ENCODE results near the gene SEPTIN5. TPM values are rescaled to one million over a fixed set of nuclear protein-coding genes. Genes with fewer than 3 reads are reported as not detected.

SEPTIN5 gene
- total and polyA plus RNA-seq, 2 experiments from 2014 or later = 4.3 to 17.2 TPM

GRCh38 chr22:19744350-19745006, 30.2 kb downstream of the SEPTIN5 start (continued):
- no peak for TF ChIP-seq CREB1 (CRISPR knock-in tag; IDR thresholded peaks at IDR 0.05; ENCODE audit: low read depth)

DNA sequence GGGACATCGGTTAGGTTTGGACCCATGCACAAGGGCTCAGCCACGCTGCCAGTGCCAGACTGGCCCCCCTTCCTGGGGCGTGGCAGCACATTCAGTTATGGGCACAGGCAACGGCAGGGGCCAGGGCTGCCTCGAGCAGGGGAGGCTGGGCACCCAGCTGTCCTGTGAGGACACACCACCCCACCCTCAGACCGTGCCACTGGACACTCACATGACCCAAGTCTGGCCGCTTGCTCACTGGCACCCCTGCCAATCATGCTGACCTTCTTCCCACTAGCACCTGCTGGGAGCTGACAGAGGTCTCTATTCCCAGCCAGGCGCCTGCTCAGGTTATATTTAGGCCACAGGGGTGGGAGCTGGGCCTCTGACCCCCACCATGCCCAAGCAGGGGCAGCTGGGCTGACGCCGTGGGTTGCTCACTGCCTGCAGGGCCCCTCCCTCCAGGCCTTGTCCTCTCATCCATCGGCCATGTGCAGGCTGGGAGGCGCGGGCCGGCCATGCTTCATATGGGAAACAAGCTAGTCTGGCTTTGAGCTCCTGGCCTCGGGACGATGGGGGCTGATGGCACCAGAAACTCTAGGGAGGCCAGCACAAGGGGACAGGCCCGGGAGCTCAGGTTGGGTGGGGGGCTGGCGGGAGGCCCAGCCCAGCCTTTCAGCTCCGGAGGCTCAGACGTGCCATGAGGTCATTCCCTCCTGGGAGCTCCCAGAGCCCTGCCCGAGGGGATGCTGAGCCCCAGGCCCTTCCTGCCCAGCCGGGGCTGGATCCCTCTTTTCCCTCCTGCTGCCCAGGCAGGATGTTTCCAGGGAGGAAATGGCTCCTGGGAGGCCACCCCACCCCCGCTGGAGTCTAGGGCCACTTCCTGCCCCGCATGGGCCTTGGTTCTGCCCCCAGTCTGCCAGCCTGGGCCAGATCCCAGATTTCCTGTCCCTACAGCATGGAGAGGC, 31.1 kb downstream of the SEPTIN5 start:
- no peaks in the 10 kb centered on the region for H3K9me2 ChIP-seq (ENCODE audit: insufficient read depth)
- H2AFZ ChIP-seq = peak overlapping the region; percentile 32; the same call in 1 of the 2 replicates
- no peaks in the 10 kb centered on the region for H3K36me3 Mint-ChIP-seq (ENCODE audit: low read depth)
- H3F3A ChIP-seq (replicated peaks; ENCODE audit: low read depth) = no peaks in the 10 kb centered on the region
- no peaks in the 10 kb centered on the region for H4K20me1 ChIP-seq (replicated peaks; ENCODE audit: insufficient read depth)
- H3K27me3 ChIP-seq (ENCODE audit: insufficient read depth) = no peaks in the 10 kb centered on the region
- no peak overlapping the region for H3K27ac ChIP-seq (ENCODE audit: low read depth)
- H3K4me3 ChIP-seq = no peak overlapping the region
- ATAC-seq (no peak; the same call in 2 of the 3 replicates), DNase-seq (ENCODE audit: low spot score) (peak; percentile 42)
- H3K27ac Mint-ChIP-seq = no peak overlapping the region
- no peaks in the 10 kb centered on the region for H3K4me1 ChIP-seq (ENCODE audit: insufficient read depth)
- no peaks in the 10 kb centered on the region for H3K36me3 ChIP-seq (ENCODE audit: insufficient read depth)
- no peak overlapping the region for H3K4me3 Mint-ChIP-seq
- H3K79me2 ChIP-seq (replicated peaks; ENCODE audit: insufficient read depth) = no peaks in the 10 kb centered on the region
- peaks cover 13% of the 10 kb centered on the region for H3K27me3 Mint-ChIP-seq (ENCODE audit: insufficient read depth, low read depth, poor library complexity)
- H3K4me1 Mint-ChIP-seq = peaks cover 11% of the 10 kb centered on the region
- H3K9me3 Mint-ChIP-seq = no peaks in the 10 kb centered on the region
- no peak overlapping the region for H3K4me2 ChIP-seq
- TF ChIP-seq POLR2AphosphoS5 (IDR thresholded peaks at IDR 0.05; ENCODE audit: low read depth) (no peak), EZH2phosphoT487 (IDR thresholded peaks at IDR 0.05; ENCODE audit: unreplicated experiment) (no peak), NANOG (IDR thresholded peaks at IDR 0.05; ENCODE audit: borderline replicate concordance) (no peak), CREB1 (CRISPR knock-in tag; IDR thresholded peaks at IDR 0.05; ENCODE audit: low read depth) (no peak), STAT1 (IDR thresholded peaks at IDR 0.05; ENCODE audit: unreplicated experiment) (no peak), ZNF331 (CRISPR knock-in tag; IDR thresholded peaks at IDR 0.05; ENCODE audit: low read depth) (no peak), ZNF462 (CRISPR knock-in tag; IDR thresholded peaks at IDR 0.05) (no peak), ZNF114 (CRISPR knock-in tag; IDR thresholded peaks at IDR 0.05) (no peak)
- TF ChIP-seq, protein P1, sequence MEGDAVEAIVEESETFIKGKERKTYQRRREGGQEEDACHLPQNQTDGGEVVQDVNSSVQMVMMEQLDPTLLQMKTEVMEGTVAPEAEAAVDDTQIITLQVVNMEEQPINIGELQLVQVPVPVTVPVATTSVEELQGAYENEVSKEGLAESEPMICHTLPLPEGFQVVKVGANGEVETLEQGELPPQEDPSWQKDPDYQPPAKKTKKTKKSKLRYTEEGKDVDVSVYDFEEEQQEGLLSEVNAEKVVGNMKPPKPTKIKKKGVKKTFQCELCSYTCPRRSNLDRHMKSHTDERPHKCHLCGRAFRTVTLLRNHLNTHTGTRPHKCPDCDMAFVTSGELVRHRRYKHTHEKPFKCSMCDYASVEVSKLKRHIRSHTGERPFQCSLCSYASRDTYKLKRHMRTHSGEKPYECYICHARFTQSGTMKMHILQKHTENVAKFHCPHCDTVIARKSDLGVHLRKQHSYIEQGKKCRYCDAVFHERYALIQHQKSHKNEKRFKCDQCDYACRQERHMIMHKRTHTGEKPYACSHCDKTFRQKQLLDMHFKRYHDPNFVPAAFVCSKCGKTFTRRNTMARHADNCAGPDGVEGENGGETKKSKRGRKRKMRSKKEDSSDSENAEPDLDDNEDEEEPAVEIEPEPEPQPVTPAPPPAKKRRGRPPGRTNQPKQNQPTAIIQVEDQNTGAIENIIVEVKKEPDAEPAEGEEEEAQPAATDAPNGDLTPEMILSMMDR (conservative IDR thresholded peaks at IDR 0.05; ENCODE audit: low read depth in 2 of 2) = no peak
- TF ChIP-seq, protein P2, sequence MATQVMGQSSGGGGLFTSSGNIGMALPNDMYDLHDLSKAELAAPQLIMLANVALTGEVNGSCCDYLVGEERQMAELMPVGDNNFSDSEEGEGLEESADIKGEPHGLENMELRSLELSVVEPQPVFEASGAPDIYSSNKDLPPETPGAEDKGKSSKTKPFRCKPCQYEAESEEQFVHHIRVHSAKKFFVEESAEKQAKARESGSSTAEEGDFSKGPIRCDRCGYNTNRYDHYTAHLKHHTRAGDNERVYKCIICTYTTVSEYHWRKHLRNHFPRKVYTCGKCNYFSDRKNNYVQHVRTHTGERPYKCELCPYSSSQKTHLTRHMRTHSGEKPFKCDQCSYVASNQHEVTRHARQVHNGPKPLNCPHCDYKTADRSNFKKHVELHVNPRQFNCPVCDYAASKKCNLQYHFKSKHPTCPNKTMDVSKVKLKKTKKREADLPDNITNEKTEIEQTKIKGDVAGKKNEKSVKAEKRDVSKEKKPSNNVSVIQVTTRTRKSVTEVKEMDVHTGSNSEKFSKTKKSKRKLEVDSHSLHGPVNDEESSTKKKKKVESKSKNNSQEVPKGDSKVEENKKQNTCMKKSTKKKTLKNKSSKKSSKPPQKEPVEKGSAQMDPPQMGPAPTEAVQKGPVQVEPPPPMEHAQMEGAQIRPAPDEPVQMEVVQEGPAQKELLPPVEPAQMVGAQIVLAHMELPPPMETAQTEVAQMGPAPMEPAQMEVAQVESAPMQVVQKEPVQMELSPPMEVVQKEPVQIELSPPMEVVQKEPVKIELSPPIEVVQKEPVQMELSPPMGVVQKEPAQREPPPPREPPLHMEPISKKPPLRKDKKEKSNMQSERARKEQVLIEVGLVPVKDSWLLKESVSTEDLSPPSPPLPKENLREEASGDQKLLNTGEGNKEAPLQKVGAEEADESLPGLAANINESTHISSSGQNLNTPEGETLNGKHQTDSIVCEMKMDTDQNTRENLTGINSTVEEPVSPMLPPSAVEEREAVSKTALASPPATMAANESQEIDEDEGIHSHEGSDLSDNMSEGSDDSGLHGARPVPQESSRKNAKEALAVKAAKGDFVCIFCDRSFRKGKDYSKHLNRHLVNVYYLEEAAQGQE (IDR thresholded peaks at IDR 0.05; ENCODE audit: unreplicated experiment) = no peak
